Measurements from ENCODE around the gene RC3H1. TPM values are rescaled to one million over a fixed set of nuclear protein-coding genes. Genes with fewer than 3 reads are reported as not detected.

The RC3H1 gene
- polyA plus RNA-seq, 1 of the 3 experiments (the other 2 are of a cell fraction), result 2.9 TPM

DNA sequence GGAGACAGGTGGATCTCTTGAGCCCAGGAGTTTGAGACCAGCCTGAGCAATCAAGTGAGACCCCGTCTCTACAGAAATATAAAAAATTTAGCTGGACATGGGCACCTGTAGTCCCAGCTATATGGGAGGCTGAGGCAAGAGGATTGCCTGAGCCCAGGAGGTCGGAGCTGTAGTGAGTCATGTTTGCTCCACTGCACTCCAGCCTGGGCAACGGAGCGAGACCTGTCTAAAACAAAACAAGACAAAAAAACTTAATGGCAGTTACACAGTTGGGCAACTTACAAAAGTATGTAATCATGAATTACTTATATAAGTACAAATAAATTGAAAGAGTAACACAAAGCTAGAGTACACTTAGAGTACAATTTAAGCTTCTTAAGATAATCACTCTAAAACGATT lies 25.2 kb downstream of the RC3H1 start:
- CTCF ChIA-PET, result no interaction called here
- POLR2A ChIA-PET, result no interaction called here
- TF ChIP-seq, protein P1, sequence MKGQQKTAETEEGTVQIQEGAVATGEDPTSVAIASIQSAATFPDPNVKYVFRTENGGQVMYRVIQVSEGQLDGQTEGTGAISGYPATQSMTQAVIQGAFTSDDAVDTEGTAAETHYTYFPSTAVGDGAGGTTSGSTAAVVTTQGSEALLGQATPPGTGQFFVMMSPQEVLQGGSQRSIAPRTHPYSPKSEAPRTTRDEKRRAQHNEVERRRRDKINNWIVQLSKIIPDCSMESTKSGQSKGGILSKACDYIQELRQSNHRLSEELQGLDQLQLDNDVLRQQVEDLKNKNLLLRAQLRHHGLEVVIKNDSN (IDR thresholded peaks at IDR 0.05; ENCODE audit: borderline replicate concordance, low read depth), result no peak
- TF ChIP-seq RAD21 (IDR thresholded peaks at IDR 0.05; ENCODE audit: low read length), result no peak
- no peak for TF ChIP-seq RXRA (IDR thresholded peaks at IDR 0.05; ENCODE audit: borderline replicate concordance, low read depth)
- no peak for TF ChIP-seq RFX5 (IDR thresholded peaks at IDR 0.05; ENCODE audit: low read length)
- TF ChIP-seq NRF1 (IDR thresholded peaks at IDR 0.05; ENCODE audit: low read depth, low read length), result no peak
- TF ChIP-seq YY1 (IDR thresholded peaks at IDR 0.05; ENCODE audit: low read depth), result no peak
- no peak for TF ChIP-seq GATA2 (CRISPR knock-in tag; IDR thresholded peaks at IDR 0.05)
- TF ChIP-seq FOSL2 (IDR thresholded peaks at IDR 0.05; ENCODE audit: borderline replicate concordance, low read depth), result no peak
- no peak for TF ChIP-seq USF2 (IDR thresholded peaks at IDR 0.05; ENCODE audit: borderline replicate concordance, low read depth, low read length)
- TF ChIP-seq CTCF (IDR thresholded peaks at IDR 0.05), result no peak
- TF ChIP-seq TCF12 (IDR thresholded peaks at IDR 0.05), result no peak
- no peak for TF ChIP-seq TEAD4 (IDR thresholded peaks at IDR 0.05; ENCODE audit: borderline replicate concordance, insufficient read depth)
- no peak for TF ChIP-seq NFIC (IDR thresholded peaks at IDR 0.05; ENCODE audit: borderline replicate concordance)
- TF ChIP-seq CHD2 (IDR thresholded peaks at IDR 0.05; ENCODE audit: low read length, partially characterized antibody), result no peak
- TF ChIP-seq SMC3 (IDR thresholded peaks at IDR 0.05; ENCODE audit: low read depth, low read length), result no peak
- TF ChIP-seq GABPA (IDR thresholded peaks at IDR 0.05; ENCODE audit: low read depth), result no peak
- no peak for TF ChIP-seq RCOR1 (IDR thresholded peaks at IDR 0.05; ENCODE audit: low read length)
- no peak for TF ChIP-seq MXI1 (IDR thresholded peaks at IDR 0.05; ENCODE audit: low read depth, low read length)
- no peak for TF ChIP-seq MEF2A (IDR thresholded peaks at IDR 0.05; ENCODE audit: borderline replicate concordance, low read depth)
- TF ChIP-seq IRF3 (IDR thresholded peaks at IDR 0.05; ENCODE audit: low read depth, low read length), result no peak
- Histone ChIP-seq H3K27ac (ENCODE audit: low read depth in 2 of 2, low read length in 1 of 2) (no peak overlapping the region), H3K9ac (no peak overlapping the region), H4K20me1 (ENCODE audit: insufficient read depth) (peaks cover 71% of the 10 kb centered on the region), H3K36me3 (replicated peaks in 1 of 2; ENCODE audit: control insufficient read depth in 1 of 2, insufficient read depth in 2 of 2, low read length in 1 of 2) (peaks cover 7 to 16% of the 10 kb centered on the region in 2 experiments), H3K9me2 (no peaks in the 10 kb centered on the region), H3K4me2 (no peak overlapping the region), H3F3A (replicated peaks; ENCODE audit: insufficient read depth) (peaks cover 16% of the 10 kb centered on the region), H2AFZ (ENCODE audit: low read depth) (no peak overlapping the region), H3K79me2 (ENCODE audit: insufficient read depth) (peaks cover 100% of the 10 kb centered on the region), H3K4me3 (ENCODE audit: low read depth in 2 of 2, low read length in 1 of 2) (no peak overlapping the region), H3K27me3 (ENCODE audit: insufficient read depth) (no peaks in the 10 kb centered on the region), H3K9me3 (no peaks in the 10 kb centered on the region), H3K4me1 (ENCODE audit: control insufficient read depth in 1 of 2, insufficient read depth in 2 of 2, low read depth in 1 of 2, low read length in 1 of 2) (peaks cover 10 to 33% of the 10 kb centered on the region in 2 experiments; a peak in 3 of 4 replicates)
- 95% methylated on average over 5 of the region's 5 CpGs for WGBS (ENCODE audit: low lambda C conversion rate)
- DNase-seq, result no peak
